ENCODE data around the gene PSMD8.

Gene PSMD8

DNA sequence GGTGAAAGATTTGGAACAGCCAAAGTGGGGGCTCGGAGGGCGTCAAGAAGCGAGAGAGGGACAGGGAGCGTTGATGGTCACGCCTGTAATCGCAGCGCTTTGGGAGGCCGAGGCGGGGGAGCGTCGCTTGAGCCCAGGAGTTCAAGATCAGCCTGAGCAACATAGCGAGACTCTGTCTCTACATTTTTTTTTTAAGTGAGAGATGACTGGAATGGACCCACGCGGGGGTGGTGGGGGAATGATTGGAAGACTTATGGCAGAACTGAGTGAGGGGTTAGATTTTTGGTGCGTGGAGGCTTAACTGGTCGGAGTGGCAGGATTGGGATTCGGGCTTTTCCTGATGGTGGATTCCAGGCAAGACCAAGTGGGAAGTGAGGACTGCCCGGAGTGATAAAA is 725 bp downstream of the PSMD8 start:
- Histone ChIP-seq H3K27ac (peak overlapping the region; percentile 82 to 91), H3K4me3 (peak overlapping the region; percentile 66 to 95), H3K9me3 (no peaks in the 10 kb centered on the region), H3K4me1 (peaks cover 0 to 25% (median 20%) of the 10 kb centered on the region in 4 donors), H3K27me3 (no peaks in the 10 kb centered on the region), H3K36me3 (peaks cover 25 to 39% (median 31%) of the 10 kb centered on the region in 3 donors)
- intact Hi-C loops (cut with DNase I; ENCODE audit: low total_unique reads) = loop anchor here (2.0 kb wide), 1 partner anchor 142 kb away; no protein-coding TSS in a partner anchor
- TF ChIP-seq CTCF (IDR thresholded peaks at IDR 0.05) = no peak
- no peak for DNase-seq

GRCh38 chr19:38375748-38376147 is 1.4 kb downstream of the PSMD8 start:
- intact Hi-C loops (cut with DNase I; ENCODE audit: low total_unique reads) = loop anchor here (2.0 kb wide), 1 partner anchor 143 kb away; no protein-coding TSS in a partner anchor
- H3K4me3 ChIP-seq = peak overlapping the region; percentile 66 to 95
- H3K9me3 ChIP-seq = no peaks in the 10 kb centered on the region
- no peaks in the 10 kb centered on the region for H3K27me3 ChIP-seq
- peaks cover 0 to 25% (median 20%) of the 10 kb centered on the region in 4 donors for H3K4me1 ChIP-seq
- peaks cover 31 to 45% (median 34%) of the 10 kb centered on the region in 3 donors for H3K36me3 ChIP-seq
- DNase-seq = no peak
- no peak for TF ChIP-seq CTCF (IDR thresholded peaks at IDR 0.05)
- peak overlapping the region in 1 of 2 donors; percentile 82 for H3K27ac ChIP-seq

GRCh38 chr19:38376576-38376975 is 2.2 kb downstream of the PSMD8 start:
- peaks cover 0 to 25% (median 20%) of the 10 kb centered on the region in 4 donors for H3K4me1 ChIP-seq
- TF ChIP-seq CTCF (IDR thresholded peaks at IDR 0.05) = no peak
- H3K4me3 ChIP-seq = no peak overlapping the region
- peaks cover 39 to 53% (median 42%) of the 10 kb centered on the region in 3 donors for H3K36me3 ChIP-seq
- H3K27me3 ChIP-seq = no peaks in the 10 kb centered on the region
- intact Hi-C loops (cut with DNase I; ENCODE audit: low total_unique reads) = no loop called here
- DNase-seq = no peak
- no peaks in the 10 kb centered on the region for H3K9me3 ChIP-seq
- no peak overlapping the region for H3K27ac ChIP-seq

- Histone ChIP-seq H3K4me1 (peaks cover 0 to 25% (median 20%) of the 10 kb centered on the region in 4 donors), H3K27me3 (no peaks in the 10 kb centered on the region), H3K4me3 (no peak overlapping the region), H3K27ac (no peak overlapping the region), H3K9me3 (no peaks in the 10 kb centered on the region), H3K36me3 (peaks cover 44 to 58% (median 47%) of the 10 kb centered on the region in 3 donors)
- intact Hi-C loops (cut with DNase I; ENCODE audit: low total_unique reads) = no loop called here
- TF ChIP-seq CTCF (IDR thresholded peaks at IDR 0.05) = no peak
- DNase-seq = no peak
Measured at GRCh38 chr19:38377052-38377451, 2.7 kb downstream of the PSMD8 start.

DNA sequence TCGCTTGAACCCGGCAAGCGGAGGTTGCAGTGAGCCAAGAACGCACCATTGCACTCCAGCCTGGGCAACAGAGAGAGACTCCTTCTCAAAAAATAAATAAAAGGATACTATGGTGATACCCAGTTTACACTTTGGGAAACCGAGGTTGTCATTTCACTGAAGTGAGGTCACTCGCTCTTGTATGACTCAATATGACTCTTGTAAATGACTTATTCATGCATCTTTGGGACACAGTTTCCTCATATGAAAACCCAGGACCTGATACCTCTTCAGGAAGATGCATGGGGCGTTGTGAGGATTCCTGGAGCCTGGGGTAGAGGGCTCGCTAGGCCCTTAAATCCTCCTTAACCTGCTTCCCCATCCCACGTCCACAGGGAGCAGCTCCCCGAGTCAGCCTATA is 4.5 kb downstream of the PSMD8 start:
- H3K36me3 ChIP-seq = peaks cover 62 to 76% (median 65%) of the 10 kb centered on the region in 3 donors
- TF ChIP-seq CTCF (IDR thresholded peaks at IDR 0.05) = no peak
- intact Hi-C loops (cut with DNase I; ENCODE audit: low total_unique reads) = no loop called here
- no peaks in the 10 kb centered on the region for H3K9me3 ChIP-seq
- no peak overlapping the region for H3K4me3 ChIP-seq
- DNase-seq = no peak
- H3K27ac ChIP-seq = no peak overlapping the region
- peaks cover 0 to 25% (median 19%) of the 10 kb centered on the region in 4 donors for H3K4me1 ChIP-seq
- H3K27me3 ChIP-seq = no peaks in the 10 kb centered on the region

DNA sequence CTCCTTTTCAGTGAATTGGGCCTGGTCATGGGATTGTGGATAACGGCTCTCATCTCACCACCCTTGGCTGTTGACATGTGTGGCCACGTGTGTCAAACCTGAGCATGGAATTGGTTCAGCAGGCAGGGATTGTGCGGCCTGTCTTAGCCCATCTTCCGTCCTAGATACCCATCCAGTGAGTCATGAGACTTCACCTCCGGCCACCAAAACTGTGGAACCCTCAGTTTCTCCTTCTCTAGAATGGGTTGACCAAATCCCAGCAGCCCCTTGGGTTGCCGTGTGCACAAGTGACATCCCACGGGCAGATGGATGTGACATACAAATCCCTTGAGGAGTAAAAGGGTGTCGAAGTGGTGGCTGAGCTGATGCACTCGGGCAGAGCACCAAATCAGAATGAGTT is 6.8 kb downstream of the PSMD8 start:
- Histone ChIP-seq H3K9me3 (no peaks in the 10 kb centered on the region), H3K27me3 (no peaks in the 10 kb centered on the region), H3K4me3 (no peak overlapping the region), H3K4me1 (peaks cover 0 to 16% (median 10%) of the 10 kb centered on the region in 4 donors), H3K27ac (no peak overlapping the region), H3K36me3 (peaks cover 68 to 97% (median 68%) of the 10 kb centered on the region in 3 donors)
- DNase-seq = no peak
- TF ChIP-seq CTCF (IDR thresholded peaks at IDR 0.05) = no peak
- intact Hi-C loops (cut with DNase I; ENCODE audit: low total_unique reads) = no loop called here

Measured in tibial artery (tissue), 4 donors.